ENCODE data around the gene CFL1.
"Not testable (repeated sequence)": the region's sequence is repeated elsewhere in the genome, so short reads cannot be mapped to it uniquely, and the experiment has no call there.

The CFL1 gene

DNA sequence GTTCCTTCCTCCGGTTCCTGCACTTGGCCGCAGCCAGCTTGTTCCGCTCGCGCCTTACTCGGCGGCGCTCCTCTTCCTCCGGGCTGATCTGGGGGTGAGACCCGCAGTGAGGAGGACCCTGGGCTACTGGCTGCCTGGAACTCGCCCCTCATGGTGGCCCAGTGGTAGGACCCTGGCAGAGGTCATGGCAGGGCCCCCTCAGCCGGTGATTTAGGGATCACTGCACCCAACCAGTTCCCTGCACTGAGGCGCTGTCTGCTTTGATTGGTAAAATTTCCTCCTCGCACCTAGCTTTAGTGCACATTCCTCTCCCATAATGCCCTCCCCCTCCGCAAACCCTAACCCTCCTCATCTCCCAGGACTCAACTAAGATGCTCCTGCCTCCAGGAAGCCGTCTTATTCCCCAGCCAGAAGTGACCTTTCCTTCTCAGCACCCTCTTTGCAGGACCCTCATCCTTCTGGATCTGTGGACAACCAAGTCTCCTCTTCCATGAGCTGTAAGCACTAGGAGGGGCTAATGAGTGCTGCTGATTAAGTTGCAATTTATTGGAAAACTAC lies 36.1 kb upstream of the CFL1 start:
- Histone ChIP-seq H3K27me3 (ENCODE audit: insufficient read depth, low read length) (no peaks in the 10 kb centered on the region), H2AFZ (ENCODE audit: low read depth, low read length) (no peak overlapping the region), H3K4me3 (ENCODE audit: low read length) (no peak overlapping the region), H3K36me3 (ENCODE audit: insufficient read depth, low read length) (no peaks in the 10 kb centered on the region), H3K4me1 (ENCODE audit: insufficient read depth, low read length) (peaks cover 22% of the 10 kb centered on the region), H3K9me3 (ENCODE audit: low read length) (no peaks in the 10 kb centered on the region)

DNA sequence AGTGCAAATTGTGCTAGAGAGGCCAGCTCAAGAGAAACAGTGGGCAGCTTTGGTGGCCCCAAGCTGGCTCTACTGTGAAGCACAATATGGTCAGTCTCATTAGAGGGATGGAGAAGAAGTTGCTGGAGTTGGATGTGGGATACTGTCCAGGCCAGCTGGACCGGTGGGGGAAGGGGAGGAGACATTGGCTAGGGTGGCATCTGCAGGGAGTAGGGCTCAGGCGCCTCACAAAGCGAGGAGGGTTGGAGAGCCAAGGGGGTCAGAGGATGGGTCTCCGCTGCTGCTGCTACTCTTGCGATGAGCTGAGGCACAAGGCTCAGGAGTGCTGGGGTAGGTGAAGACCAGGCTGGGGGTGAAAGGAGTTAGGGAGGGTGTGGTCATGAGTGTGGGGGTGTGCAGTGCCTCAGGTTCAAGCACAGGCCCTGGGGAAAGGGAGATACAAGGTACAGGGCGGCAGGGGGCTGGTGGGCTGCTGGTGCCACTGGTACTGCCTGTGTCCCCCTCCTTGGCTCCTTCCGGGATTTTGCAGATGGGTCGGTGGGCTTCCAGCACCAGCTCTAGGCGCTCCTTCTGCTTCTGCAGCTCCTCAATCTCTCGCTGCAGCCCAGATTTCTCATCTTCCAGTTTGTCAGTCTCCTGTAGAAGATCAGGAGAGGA lies 34.8 kb upstream of the CFL1 start:
- Histone ChIP-seq H3K27me3 (ENCODE audit: insufficient read depth, low read length) (no peaks in the 10 kb centered on the region), H2AFZ (ENCODE audit: low read depth, low read length) (no peak overlapping the region), H3K9me3 (ENCODE audit: low read length) (no peaks in the 10 kb centered on the region), H3K36me3 (ENCODE audit: insufficient read depth, low read length) (no peaks in the 10 kb centered on the region), H3K4me1 (ENCODE audit: insufficient read depth, low read length) (peaks cover 28% of the 10 kb centered on the region), H3K4me3 (ENCODE audit: low read length) (no peak overlapping the region)

DNA sequence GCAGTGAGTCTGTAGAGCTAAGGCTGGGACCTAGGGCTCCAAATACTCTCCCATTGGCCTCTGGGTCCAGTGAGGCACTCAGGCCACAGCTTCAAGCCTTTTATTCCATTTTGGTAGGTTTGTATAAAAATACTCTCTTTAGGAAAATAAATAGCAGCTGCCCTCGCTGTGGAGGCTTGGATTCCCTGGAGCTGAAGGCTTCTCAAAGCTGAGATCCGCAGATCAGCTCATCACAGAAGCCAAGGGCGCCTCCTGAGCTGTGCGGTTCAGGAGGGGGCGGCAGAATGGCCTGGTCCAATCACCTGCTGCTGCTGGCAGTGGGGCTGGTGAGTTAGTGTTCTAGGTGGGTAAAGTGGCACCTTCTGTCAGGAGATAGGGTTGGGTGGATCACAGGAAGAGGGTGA lies 34.2 kb upstream of the CFL1 start:
- not testable (repeated sequence) for H2AFZ ChIP-seq (ENCODE audit: low read depth, low read length)
- Histone ChIP-seq H3K4me1 (ENCODE audit: insufficient read depth, low read length) (peaks cover 32% of the 10 kb centered on the region), H3K4me3 (ENCODE audit: low read length) (peak overlapping the region; percentile 79)

DNA sequence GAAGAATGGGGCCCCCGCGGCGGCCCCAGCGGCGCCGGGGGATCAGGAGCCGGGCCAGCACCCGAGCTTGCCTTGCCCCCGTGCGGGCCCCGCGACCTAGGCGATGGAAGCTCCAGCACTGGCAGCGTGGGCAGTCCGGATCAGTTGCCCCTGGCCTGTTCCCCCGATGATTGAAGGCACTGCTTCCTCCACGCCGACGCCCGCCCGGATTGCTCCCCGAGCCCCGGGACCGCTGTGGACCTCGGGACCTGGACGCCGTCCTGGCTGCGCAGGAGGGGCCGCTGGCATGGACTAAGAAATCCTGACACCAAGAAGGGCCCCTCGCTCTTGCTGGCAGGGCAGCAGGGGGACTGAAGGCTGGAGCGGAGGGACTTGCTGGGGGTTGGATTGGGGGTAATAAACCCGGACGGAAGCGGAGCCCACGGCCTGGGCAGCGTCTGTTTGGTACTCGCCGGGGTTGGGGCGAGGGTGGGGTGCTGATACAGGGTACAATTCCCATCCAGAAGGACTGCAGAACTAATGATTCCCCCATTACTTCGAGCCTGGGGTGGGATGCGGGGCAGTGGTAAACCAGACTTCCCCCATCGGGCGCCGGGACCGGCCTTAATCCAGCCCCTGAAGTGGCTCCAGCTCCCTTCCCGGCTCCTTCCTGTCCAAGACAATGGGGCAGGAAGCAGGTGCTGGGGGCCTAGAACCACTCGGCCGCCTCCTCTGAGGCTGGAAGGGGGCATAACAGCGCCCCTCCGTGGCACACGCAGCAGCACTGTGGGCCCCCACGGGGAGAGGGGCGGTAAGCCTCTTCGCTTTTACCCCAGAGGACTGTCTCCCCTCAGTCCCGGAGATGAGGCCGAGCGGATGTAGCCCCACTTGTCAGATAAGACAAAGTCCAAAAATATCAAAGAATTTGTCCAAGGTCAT lies 33.5 kb upstream of the CFL1 start:
- Histone ChIP-seq H2AFZ (ENCODE audit: low read depth, low read length) (peak overlapping the region; percentile 63), H3K4me3 (ENCODE audit: low read length) (peak overlapping the region; percentile 79), H3K4me1 (ENCODE audit: insufficient read depth, low read length) (peaks cover 36% of the 10 kb centered on the region), H3K36me3 (ENCODE audit: insufficient read depth, low read length) (peaks cover 5% of the 10 kb centered on the region), H3K9me3 (ENCODE audit: low read length) (no peaks in the 10 kb centered on the region), H3K27me3 (ENCODE audit: insufficient read depth, low read length) (no peaks in the 10 kb centered on the region)

More for the DNA sequence above, 34.2 kb upstream of the CFL1 start:
- H3K36me3 ChIP-seq (ENCODE audit: insufficient read depth, low read length); H3K27me3 ChIP-seq (ENCODE audit: insufficient read depth, low read length); H3K9me3 ChIP-seq (ENCODE audit: low read length): not testable (repeated sequence)

DNA sequence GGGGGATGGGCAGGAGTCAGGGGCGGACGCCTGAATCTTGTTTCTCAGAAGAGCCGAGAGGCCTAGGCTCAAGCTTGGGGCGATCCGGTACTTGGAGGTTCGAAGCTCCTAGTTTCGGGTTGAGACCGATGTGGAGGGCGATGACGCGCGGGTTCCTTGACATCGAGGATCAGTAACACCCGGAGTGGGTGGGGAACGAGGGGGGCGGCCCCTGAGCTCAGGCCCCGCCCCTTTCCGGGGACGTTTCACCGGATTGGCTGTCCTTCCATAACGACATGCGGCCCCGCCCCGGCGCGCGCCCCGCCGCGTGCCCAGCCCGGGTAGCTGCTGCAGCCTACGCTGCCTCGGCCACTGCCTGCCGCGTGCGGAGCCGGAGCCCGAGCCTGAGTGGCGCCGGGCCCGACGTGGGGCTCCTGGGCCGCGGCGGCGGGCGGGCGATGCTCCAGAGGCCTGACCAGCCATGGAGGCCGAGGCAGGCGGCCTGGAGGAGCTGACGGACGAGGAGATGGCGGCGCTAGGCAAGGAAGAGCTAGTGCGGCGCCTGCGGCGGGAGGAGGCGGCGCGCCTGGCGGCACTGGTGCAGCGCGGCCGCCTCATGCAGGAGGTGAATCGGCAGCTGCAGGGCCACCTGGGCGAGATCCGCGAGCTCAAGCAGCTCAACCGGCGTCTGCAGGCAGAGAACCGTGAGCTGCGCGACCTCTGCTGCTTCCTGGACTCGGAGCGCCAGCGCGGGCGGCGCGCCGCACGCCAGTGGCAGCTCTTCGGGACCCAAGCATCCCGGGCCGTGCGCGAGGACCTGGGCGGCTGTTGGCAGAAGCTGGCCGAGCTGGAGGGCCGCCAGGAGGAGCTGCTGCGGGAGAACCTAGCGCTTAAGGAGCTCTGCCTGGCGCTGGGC lies 32.6 kb upstream of the CFL1 start, which contains the start of gene CCDC85B:
CCDC85B (plus strand) TSS at position 350 of the 895 bp plus-strand sequence; CDS start at position 461, 111 bp downstream.
- peak within 1 kb of the TSS; percentile 79 for H3K4me3 ChIP-seq (ENCODE audit: low read length)
- peaks cover 36% of the 10 kb centered on the region for H3K4me1 ChIP-seq (ENCODE audit: insufficient read depth, low read length)
- H3K36me3 ChIP-seq (ENCODE audit: insufficient read depth, low read length), result peaks cover 13% of the 10 kb centered on the region
- H3K9me3 ChIP-seq (ENCODE audit: low read length), result no peaks in the 10 kb centered on the region
- H2AFZ ChIP-seq (ENCODE audit: low read depth, low read length), result peak within 1 kb of the TSS; percentile 63
- H3K27me3 ChIP-seq (ENCODE audit: insufficient read depth, low read length), result no peaks in the 10 kb centered on the region

DNA sequence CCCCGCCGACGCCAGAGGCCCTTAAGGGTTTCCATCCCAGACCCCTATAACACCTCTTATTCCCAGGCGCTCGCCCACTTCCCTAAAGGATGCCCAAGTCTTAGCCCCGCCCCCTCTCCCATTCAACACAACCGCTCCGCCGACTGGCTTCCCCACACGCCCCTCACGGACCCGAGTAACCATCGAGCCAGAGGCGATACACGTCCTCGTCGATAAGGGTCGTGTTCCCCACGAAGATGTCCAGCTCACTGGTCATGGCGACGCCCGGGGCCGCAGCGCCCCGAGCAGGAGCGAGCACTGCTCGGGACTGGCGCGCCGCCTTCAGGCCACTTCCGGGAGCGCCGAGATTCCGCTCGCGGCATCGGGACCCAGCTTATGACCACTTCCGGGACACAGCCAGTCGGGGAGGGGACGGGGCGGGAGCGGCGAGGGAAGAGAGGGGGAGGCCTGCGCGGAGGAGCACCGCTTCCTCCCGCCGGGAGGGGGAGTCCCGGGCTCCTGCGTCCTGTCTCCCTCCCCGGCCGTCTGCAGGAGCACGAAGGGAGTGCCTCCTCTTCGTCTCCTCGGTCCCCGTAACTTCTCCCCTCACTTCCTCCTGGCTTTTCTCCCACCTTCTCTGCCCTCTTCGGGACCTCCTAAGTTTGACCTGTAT lies 30.3 kb upstream of the CFL1 start, which contains the start of gene FIBP:
FIBP (minus strand) TSS at position 309 of the 652 bp plus-strand sequence; CDS start at position 256, 53 bp downstream.
- Histone ChIP-seq H3K4me3 (ENCODE audit: low read length) (peak within 1 kb of the TSS; percentile 79), H2AFZ (ENCODE audit: low read depth, low read length) (no peak within 1 kb of the TSS), H3K36me3 (ENCODE audit: insufficient read depth, low read length) (peaks cover 30% of the 10 kb centered on the region), H3K4me1 (ENCODE audit: insufficient read depth, low read length) (peaks cover 39% of the 10 kb centered on the region), H3K27me3 (ENCODE audit: insufficient read depth, low read length) (no peaks in the 10 kb centered on the region), H3K9me3 (ENCODE audit: low read length) (no peaks in the 10 kb centered on the region)

DNA sequence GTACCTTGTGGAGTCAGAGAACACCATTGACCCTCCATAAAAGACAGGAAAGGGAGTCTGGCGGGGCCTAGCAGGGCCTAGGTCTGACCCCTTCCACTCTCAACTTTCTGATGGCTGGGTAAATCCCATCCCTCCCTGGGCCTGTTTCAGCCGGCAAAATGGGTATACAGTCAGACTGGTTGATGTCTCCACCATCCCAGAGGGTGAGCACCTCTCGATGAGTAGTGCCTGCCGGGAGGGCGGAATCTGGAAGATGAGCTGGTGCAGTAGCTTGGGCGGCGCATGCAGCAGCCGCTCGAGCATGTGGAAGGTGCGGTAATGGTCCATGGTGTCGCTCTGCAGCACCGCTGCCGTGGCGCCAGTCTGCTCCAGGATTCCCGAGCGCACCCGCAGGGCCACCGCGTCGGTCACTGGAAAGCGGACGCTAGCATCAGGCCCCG lies 29.8 kb upstream of the CFL1 start:
- H2AFZ ChIP-seq (ENCODE audit: low read depth, low read length), result no peak overlapping the region
- H3K4me1 ChIP-seq (ENCODE audit: insufficient read depth, low read length), result peaks cover 39% of the 10 kb centered on the region
- H3K36me3 ChIP-seq (ENCODE audit: insufficient read depth, low read length), result peaks cover 36% of the 10 kb centered on the region
- no peaks in the 10 kb centered on the region for H3K9me3 ChIP-seq (ENCODE audit: low read length)
- H3K4me3 ChIP-seq (ENCODE audit: low read length), result peak overlapping the region; percentile 79
- no peaks in the 10 kb centered on the region for H3K27me3 ChIP-seq (ENCODE audit: insufficient read depth, low read length)

DNA sequence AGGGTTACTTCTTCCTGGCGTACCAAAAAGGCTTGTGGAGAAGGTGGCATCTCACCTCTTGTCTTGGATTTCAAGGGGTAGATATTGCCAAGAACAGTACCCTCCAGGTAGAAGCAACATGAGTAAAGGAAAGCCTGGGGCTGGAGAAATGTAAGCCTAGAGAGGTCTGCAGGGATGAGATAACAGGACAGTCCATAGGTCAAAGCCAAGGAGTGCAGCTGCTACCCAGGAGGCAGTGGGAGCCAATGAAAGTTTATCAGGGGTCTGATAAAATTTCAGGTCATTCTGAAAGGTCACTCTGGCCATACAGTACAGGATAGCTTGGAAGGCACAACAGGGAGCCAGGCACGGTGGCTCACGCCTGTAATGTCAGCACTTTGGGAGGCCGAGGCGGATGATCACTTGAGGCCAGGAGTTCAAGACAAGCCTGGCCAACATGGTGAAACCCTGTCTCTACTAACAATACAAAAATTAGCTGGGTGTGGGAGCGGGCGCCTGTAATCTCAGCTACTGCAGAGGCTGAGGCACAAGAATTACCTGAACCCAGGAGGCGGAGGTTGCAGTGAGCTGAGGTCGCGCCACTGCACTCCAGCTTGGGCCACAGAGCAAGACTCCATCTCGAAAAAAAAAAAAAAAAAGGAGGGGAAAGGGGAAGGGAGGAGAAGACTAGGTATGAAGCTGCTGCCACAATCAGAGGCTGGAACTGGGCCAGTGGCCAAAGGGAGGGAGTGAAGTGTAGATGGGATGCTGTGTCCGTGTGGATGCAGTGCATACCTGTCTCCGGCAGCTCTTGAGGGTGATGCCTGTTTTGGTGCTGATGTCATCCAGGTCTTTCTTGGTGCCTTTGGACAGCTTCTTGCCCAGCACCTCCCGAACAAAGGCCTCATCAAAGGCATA lies 29.1 kb upstream of the CFL1 start:
- Histone ChIP-seq H3K4me1 (ENCODE audit: insufficient read depth, low read length) (peaks cover 36% of the 10 kb centered on the region), H3K9me3 (ENCODE audit: low read length) (no peaks in the 10 kb centered on the region), H3K27me3 (ENCODE audit: insufficient read depth, low read length) (no peaks in the 10 kb centered on the region), H3K4me3 (ENCODE audit: low read length) (peak overlapping the region; percentile 79), H2AFZ (ENCODE audit: low read depth, low read length) (no peak overlapping the region), H3K36me3 (ENCODE audit: insufficient read depth, low read length) (peaks cover 41% of the 10 kb centered on the region)

DNA sequence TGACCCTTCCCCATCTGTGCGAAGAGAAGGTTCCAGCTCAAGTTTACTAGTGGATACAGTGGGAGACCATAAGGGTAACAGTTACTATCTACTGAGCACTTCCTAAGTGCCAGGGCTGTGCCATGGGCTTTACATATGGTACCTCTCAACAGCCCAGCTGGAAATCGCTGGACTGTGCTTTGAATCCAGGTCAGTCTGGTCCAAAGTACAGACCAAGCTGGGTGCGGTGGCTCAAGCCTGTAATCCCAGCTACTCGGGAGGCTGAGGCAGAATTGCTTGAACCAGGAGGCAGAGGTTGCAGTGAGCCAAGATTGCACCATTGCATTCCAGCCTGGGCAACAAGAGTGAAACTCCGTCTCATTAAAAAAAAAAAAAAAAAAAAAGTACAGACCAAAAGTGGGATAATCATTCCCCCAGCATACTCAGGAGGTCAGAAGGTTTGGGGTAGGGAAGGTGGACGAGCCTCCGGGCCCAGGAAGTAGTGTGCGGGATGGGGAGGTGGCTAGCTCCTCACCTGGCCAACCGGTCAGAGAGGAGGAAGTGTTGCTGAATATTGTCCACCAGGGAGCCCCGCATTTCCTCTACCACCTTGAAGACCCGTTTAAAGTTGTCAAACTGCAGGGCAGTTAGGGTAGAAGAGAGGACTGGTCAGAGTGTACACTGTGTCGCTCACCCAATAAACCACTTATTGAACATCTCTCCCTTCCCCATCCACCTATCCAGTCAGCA lies 28.0 kb upstream of the CFL1 start:
- no peak overlapping the region for H2AFZ ChIP-seq (ENCODE audit: low read depth, low read length)
- H3K4me1 ChIP-seq (ENCODE audit: insufficient read depth, low read length), result peaks cover 27% of the 10 kb centered on the region
- H3K27me3 ChIP-seq (ENCODE audit: insufficient read depth, low read length), result no peaks in the 10 kb centered on the region
- no peak overlapping the region for H3K4me3 ChIP-seq (ENCODE audit: low read length)
- H3K9me3 ChIP-seq (ENCODE audit: low read length), result no peaks in the 10 kb centered on the region
- H3K36me3 ChIP-seq (ENCODE audit: insufficient read depth, low read length), result peaks cover 41% of the 10 kb centered on the region

DNA sequence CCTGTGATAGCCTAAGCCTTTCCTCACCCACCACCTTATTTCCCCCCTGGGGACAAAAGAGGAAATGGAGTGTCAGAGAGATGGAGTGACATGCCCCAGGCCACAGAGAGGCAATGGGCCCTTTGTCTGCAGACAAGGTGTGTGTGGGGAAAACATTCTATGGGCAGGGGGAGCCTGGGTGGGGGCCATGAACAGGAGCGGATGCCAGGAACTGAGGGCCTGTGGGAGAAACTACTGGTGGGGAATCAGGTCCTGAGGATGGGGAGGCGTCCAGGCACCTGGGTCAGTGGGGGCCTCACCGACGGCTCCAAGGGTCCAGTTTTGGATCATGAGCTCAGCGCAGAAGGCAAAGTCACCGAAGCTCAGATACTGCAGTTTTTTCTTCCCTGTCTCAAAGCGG lies 27.3 kb upstream of the CFL1 start:
- no peak overlapping the region for H2AFZ ChIP-seq (ENCODE audit: low read depth, low read length)
- H3K27me3 ChIP-seq (ENCODE audit: insufficient read depth, low read length), result no peaks in the 10 kb centered on the region
- H3K9me3 ChIP-seq (ENCODE audit: low read length), result no peaks in the 10 kb centered on the region
- peaks cover 41% of the 10 kb centered on the region for H3K36me3 ChIP-seq (ENCODE audit: insufficient read depth, low read length)
- no peak overlapping the region for H3K4me3 ChIP-seq (ENCODE audit: low read length)
- H3K4me1 ChIP-seq (ENCODE audit: insufficient read depth, low read length), result peaks cover 27% of the 10 kb centered on the region

DNA sequence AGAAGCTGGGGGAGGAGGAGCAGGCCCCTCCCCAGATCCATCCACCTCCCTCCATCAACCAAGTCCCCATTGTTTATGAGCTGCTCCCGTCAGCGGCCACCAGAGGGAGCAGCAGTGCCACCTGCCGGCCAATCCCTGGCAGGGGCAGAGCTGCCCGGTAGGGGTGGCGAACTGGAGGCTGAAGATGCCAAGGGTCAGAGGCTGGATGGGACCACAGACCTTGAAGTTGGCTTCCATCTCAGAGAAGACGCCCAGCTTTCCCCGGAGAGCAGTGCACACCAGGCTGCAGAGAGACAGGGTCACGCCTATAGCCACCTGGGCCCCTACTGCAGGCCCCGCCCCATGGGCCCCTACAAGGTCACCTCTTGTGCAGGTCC lies 26.7 kb upstream of the CFL1 start:
- H3K4me3 ChIP-seq (ENCODE audit: low read length), result no peak overlapping the region

More for the DNA sequence above, 26.7 kb upstream of the CFL1 start:
- Histone ChIP-seq H3K4me1 (ENCODE audit: insufficient read depth, low read length) (peaks cover 21% of the 10 kb centered on the region), H2AFZ (ENCODE audit: low read depth, low read length) (no peak overlapping the region), H3K27me3 (ENCODE audit: insufficient read depth, low read length) (no peaks in the 10 kb centered on the region), H3K9me3 (ENCODE audit: low read length) (no peaks in the 10 kb centered on the region), H3K36me3 (ENCODE audit: insufficient read depth, low read length) (peaks cover 41% of the 10 kb centered on the region)

All from neuron (in vitro differentiated cells).